HepG2 (cell line): Measurements from ENCODE around the gene ACO1. TPM values are rescaled to one million over a fixed set of nuclear protein-coding genes. Genes with fewer than 3 reads are reported as not detected.
A peak's percentile ranks its signal among the peaks of the same experiment; 100 is the strongest.

Experiments used
- ATAC-seq: fragments of 200-7000 bp; cut with Tn5 transposase; 3 replicates; pipeline ENCODE4 v1.9.1; 2020; ENCODE audit warnings: mild to moderate bottlenecking, moderate library complexity
- BruUV-seq: library from RNA; stranded (reverse); fragments of 400-500 nt; replicated peaks from 2 replicates; lab custom pipeline; 2021; lab: Mats Ljungman, UMichigan
- CTCF ChIA-PET: fragments of 300-600 bp; formaldehyde crosslinking; extraction: SDS; loops from one replicate; lab custom pipeline; 2021; ENCODE audit warnings: low total read pairs, inconsistent platforms, low intra/inter-chr PET ratio; lab: Yijun Ruan, JAX
- POLR2A ChIA-PET: fragments of 350-600 bp; sonication (Branson Sonifier 250); formaldehyde crosslinking; loops from one replicate; lab custom pipeline; 2020; ENCODE audit warnings: antibody characterized with exemption, inconsistent platforms; lab: Yijun Ruan, JAX
- DNase-seq: peaks from one replicate; pipeline ENCODE4 v3.0.0-alpha.2; 2015; ENCODE audit warnings: low spot score
- FAIRE-seq: peaks from 3 replicates; lab custom pipeline; 2011; peaks lifted over from hg19 to GRCh38; lab: Jason Lieb, UNC
- H2AFZ ChIP-seq: one replicate; pipeline ENCODE4 v1.6.1; 2011; ENCODE audit warnings: low read length, inconsistent platforms
- H3K27ac ChIP-seq: fragments of 300-600 bp; 3 replicates; pipeline ENCODE4 v1.8.0; 2011; ENCODE audit warnings: mixed run types, mild to moderate bottlenecking, mixed read lengths, low read length, inconsistent platforms; ENCODE audit not compliant: insufficient read depth; ENCODE audit errors: extremely low read length
- H3K27me3 ChIP-seq, 2 experiments: fragments of 200-600 bp in 1 of 2; 2 replicates in 1 of 2; 3 replicates in 1 of 2; pipeline versions ENCODE4 v1.6.0 to v1.8.0; 2011; ENCODE audit warnings: low read length in 2 of 2, mild to moderate bottlenecking in 2 of 2, moderate library complexity in 2 of 2, inconsistent platforms in 1 of 2; ENCODE audit not compliant: insufficient read depth in 2 of 2, control insufficient read depth in 1 of 2
- H3K36me3 ChIP-seq, 2 experiments: fragments of 200-600 bp in 1 of 2; replicated peaks in 1 of 2; 2 replicates in 1 of 2; 3 replicates in 1 of 2; pipeline versions ENCODE4 v1.5.1 to v1.8.0; 2011; ENCODE audit warnings: low read length in 2 of 2, inconsistent platforms in 1 of 2; ENCODE audit not compliant: insufficient read depth in 2 of 2, control insufficient read depth in 1 of 2
- H3K4me1 ChIP-seq: 2 replicates; pipeline ENCODE4 v1.5.1; 2012; ENCODE audit warnings: low read length, inconsistent platforms; ENCODE audit not compliant: insufficient read depth
- H3K4me2 ChIP-seq: 2 replicates; pipeline ENCODE4 v1.6.0; 2011; ENCODE audit warnings: low read depth, low read length, inconsistent platforms
- H3K4me3 ChIP-seq, 3 experiments: fragments of 200-600 bp in 1 of 3; sonication (generic), shearing (Covaris generic) in 1 of 3; replicated peaks in 1 of 3; 2 replicates each; pipeline ENCODE4 v1.5.1; 2011 to 2016; ENCODE audit warnings: low read length in 3 of 3, inconsistent platforms in 2 of 3, low read depth in 2 of 3, mild to moderate bottlenecking in 2 of 3, control low read depth in 1 of 3, mixed read lengths in 1 of 3; ENCODE audit not compliant: insufficient read depth in 1 of 3
- H3K79me2 ChIP-seq: one replicate; pipeline ENCODE4 v1.6.1; 2011; ENCODE audit warnings: low read length, inconsistent platforms; ENCODE audit not compliant: insufficient read depth
- H3K9ac ChIP-seq: 2 replicates; pipeline ENCODE4 v1.6.0; 2011; ENCODE audit warnings: mild to moderate bottlenecking, low read depth, low read length, inconsistent platforms; ENCODE audit not compliant: insufficient read depth
- H3K9me3 ChIP-seq: 2 replicates; pipeline ENCODE4 v1.5.1; 2012; ENCODE audit warnings: mild to moderate bottlenecking, low read length
- H4K20me1 ChIP-seq: 2 replicates; pipeline ENCODE4 v1.6.0; 2011; ENCODE audit warnings: inconsistent platforms, mild to moderate bottlenecking, low read length, moderate library complexity; ENCODE audit not compliant: insufficient read depth
- ATF7 ChIP-seq, 2 experiments: fragments of 450-650 bp in 1 of 2; sonication (generic) in 1 of 2; formaldehyde crosslinking in 1 of 2; IDR thresholded peaks; 2 replicates each; pipeline versions ENCODE4 v1.4.0 to v1.6.1; 2016 to 2020; ENCODE audit warnings: antibody characterized with exemption in 1 of 2, mild to moderate bottlenecking in 1 of 2, missing genetic modification reagents in 1 of 2
- CREB1 ChIP-seq, 2 experiments: fragments of 450-650 bp in 1 of 2; IDR thresholded peaks; 2 replicates each; pipeline ENCODE4 v1.6.1; 2016 to 2017; ENCODE audit warnings: control low read depth in 1 of 2, mild to moderate bottlenecking in 1 of 2, missing compliant biosample characterization in 1 of 2, missing genetic modification characterization in 1 of 2
- ETS1 ChIP-seq: sonication (generic); formaldehyde crosslinking; IDR thresholded peaks from 2 replicates; pipeline ENCODE4 v1.4.0; 2020; ENCODE audit warnings: missing genetic modification reagents
- SALL1 ChIP-seq: sonication (generic); formaldehyde crosslinking; IDR thresholded peaks from 2 replicates; pipeline ENCODE4 v1.8.0; 2022; ENCODE audit warnings: mild to moderate bottlenecking, missing genetic modification reagents
- SMYD3 ChIP-seq: sonication (generic); formaldehyde crosslinking; IDR thresholded peaks from 2 replicates; pipeline ENCODE4 v1.8.1; 2023; ENCODE audit warnings: mild to moderate bottlenecking, missing genetic modification reagents
- STAT5B ChIP-seq: sonication (generic); formaldehyde crosslinking; IDR thresholded peaks from 2 replicates; pipeline ENCODE4 v1.4.0; 2020; ENCODE audit warnings: missing genetic modification reagents
- TMF1 ChIP-seq: sonication (generic); formaldehyde crosslinking; IDR thresholded peaks from 2 replicates; pipeline ENCODE4 v1.8.1; 2022; ENCODE audit warnings: low read depth, missing genetic modification reagents
- ZNF282 ChIP-seq: fragments of 450-650 bp; IDR thresholded peaks from 2 replicates; pipeline ENCODE4 v1.6.1; 2018; ENCODE audit not compliant: partially characterized antibody
- ZNF547 ChIP-seq: sonication (generic); formaldehyde crosslinking; IDR thresholded peaks from 2 replicates; pipeline ENCODE4 v1.5.1; 2020; ENCODE audit warnings: mild to moderate bottlenecking, missing genetic modification reagents
- ZNF570 ChIP-seq: sonication (generic); formaldehyde crosslinking; IDR thresholded peaks from 2 replicates; pipeline ENCODE4 v1.4.0; 2020; ENCODE audit warnings: mild to moderate bottlenecking, missing genetic modification reagents, borderline replicate concordance
- ZNF839 ChIP-seq: sonication (generic); formaldehyde crosslinking; IDR thresholded peaks from 2 replicates; pipeline ENCODE4 v1.4.0; 2020; ENCODE audit warnings: missing genetic modification reagents, mild to moderate bottlenecking, borderline replicate concordance
- WGBS: methylation state at CpG from one replicate; pipeline ENCODE4 v1.1.6; 2017; ENCODE audit warnings: low lambda C conversion rate; 5-methylcytosine and 5-hydroxymethylcytosine counted together
- in situ Hi-C: cut with HindIII; loops from 2 replicates; pipeline ENCODE4 v1.10.0; 2017; ENCODE audit warnings: low pct_unique_long_range_greater_than_20kb; ENCODE audit not compliant: extremely low pct_ligation_motif_present
- intact Hi-C: fragments of 100-400 bp; cut with micrococcal nuclease; formaldehyde crosslinking; loops from one replicate; pipeline ENCODE4 v1.10.0; 2022; ENCODE audit not compliant: unreplicated experiment
- polyA plus RNA-seq, 8 experiments: library from polyadenylated mRNA; depleted of rRNA in 3 of 8; stranded (reverse) in 7 of 8; unstranded in 1 of 8; fragments of >200 nt; fragmentation: Illumina TruSeq in 4 of 8; extraction: Trizol in 4 of 8; gene quantifications; 2 replicates each; pipeline versions ENCODE4 v1.2.1 to v1.2.3, GENCODE V29; 2011 to 2016; ENCODE audit warnings: low read depth in 4 of 8, missing spikeins in 1 of 8, mixed read lengths in 1 of 8; ENCODE audit not compliant: insufficient read depth in 1 of 8
- total RNA-seq, 5 experiments: library from RNA; depleted of rRNA; stranded (reverse); fragments of >200 nt; fragmentation: Illumina TruSeq; extraction: Trizol; gene quantifications; 2 replicates each; pipeline ENCODE4 v1.2.3, GENCODE V29; 2016; ENCODE audit warnings: low read depth in 1 of 5
- TF ChIP-seq, protein P1 (sequence below): sonication (generic); formaldehyde crosslinking; IDR thresholded peaks from 2 replicates; pipeline ENCODE4 v1.5.0; 2020; ENCODE audit warnings: mild to moderate bottlenecking, missing genetic modification reagents
- TF ChIP-seq, protein P2 (sequence below): sonication (generic); formaldehyde crosslinking; IDR thresholded peaks from 2 replicates; pipeline ENCODE4 v1.5.0; 2020; ENCODE audit warnings: missing genetic modification reagents

The ACO1 gene
- total and polyA plus RNA-seq, 2 of the 13 experiments (the other 11 are each of a cell fraction or from before 2014, with no cell fraction given): 20.1 to 48.2 TPM

DNA sequence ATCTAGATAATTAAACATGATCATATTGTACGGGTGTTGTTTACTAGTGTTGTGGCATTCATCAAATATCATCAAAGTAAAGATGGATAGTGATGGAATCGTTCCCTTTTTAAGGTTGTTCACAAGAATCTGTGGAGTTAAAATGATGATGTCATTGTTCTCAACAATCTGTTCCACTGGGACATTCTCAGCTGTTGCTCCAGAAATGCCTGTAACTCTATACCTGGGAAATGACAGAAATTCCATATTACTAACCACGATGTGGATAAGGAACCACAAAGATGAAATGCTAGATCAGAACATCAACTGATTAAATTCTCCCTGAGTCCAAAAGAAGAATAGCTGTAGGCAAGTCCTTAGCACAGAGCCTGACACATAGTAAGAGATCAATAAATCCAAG is 103.5 kb downstream of the ACO1 start:
- no peak overlapping the region for H2AFZ ChIP-seq
- ChIA-PET CTCF (no interaction called here), POLR2A (interaction anchor here (1.2 to 1.7 kb wide), 2 partner anchors 39 to 537 kb away, joined by 4 to 13 read pairs; partner anchors contain the start of gene RIGI)
- no peak overlapping the region for H3K4me3 ChIP-seq
- TF ChIP-seq ATF7 (IDR thresholded peaks at IDR 0.05) (peak; percentile 97), ATF7 (CRISPR knock-in tag; IDR thresholded peaks at IDR 0.05) (no peak), STAT5B (CRISPR knock-in tag) (no peak), ZNF547 (no peak), SMYD3 (no peak), ZNF570 (CRISPR knock-in tag) (no peak), SALL1 (no peak), ZNF839 (no peak), CREB1 (IDR thresholded peaks at IDR 0.05) (peak; percentile 25; the same call in 1 of the 2 replicates), CREB1 (CRISPR knock-in tag; IDR thresholded peaks at IDR 0.05) (no peak), TMF1 (CRISPR knock-in tag) (no peak), ETS1 (CRISPR knock-in tag) (no peak), ZNF282 (no peak)
- TF ChIP-seq, protein P1, sequence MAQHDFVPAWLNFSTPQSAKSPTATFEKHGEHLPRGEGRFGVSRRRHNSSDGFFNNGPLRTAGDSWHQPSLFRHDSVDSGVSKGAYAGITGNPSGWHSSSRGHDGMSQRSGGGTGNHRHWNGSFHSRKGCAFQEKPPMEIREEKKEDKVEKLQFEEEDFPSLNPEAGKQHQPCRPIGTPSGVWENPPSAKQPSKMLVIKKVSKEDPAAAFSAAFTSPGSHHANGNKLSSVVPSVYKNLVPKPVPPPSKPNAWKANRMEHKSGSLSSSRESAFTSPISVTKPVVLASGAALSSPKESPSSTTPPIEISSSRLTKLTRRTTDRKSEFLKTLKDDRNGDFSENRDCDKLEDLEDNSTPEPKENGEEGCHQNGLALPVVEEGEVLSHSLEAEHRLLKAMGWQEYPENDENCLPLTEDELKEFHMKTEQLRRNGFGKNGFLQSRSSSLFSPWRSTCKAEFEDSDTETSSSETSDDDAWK (CRISPR knock-in tag): no peak
- TF ChIP-seq, protein P2, sequence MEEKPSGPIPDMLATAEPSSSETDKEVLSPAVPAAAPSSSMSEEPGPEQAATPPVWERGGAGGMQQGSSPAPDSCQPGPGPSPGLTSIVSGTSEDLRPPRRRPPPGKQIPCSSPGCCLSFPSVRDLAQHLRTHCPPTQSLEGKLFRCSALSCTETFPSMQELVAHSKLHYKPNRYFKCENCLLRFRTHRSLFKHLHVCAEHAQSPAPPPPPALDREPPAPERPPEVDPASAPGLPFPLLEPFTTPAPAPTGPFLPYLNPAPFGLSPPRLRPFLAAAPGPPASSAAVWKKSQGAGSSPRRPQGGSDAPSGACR: no peak
- H3K4me1 ChIP-seq: peaks cover 17% of the 10 kb centered on the region
- ATAC-seq (no peak), FAIRE-seq (no peak), DNase-seq (no peak)
- BruUV-seq: no TSS peak
- no peak overlapping the region for H3K9ac ChIP-seq
- H4K20me1 ChIP-seq: no peaks in the 10 kb centered on the region
- H3K27ac ChIP-seq: no peak overlapping the region
- intact Hi-C loops (loop anchor here (1.0 kb wide), 2 partner anchors 32 to 38 kb away; partner anchors contain the start of gene RIGI), in situ Hi-C loops (no loop called here)
- H3K4me2 ChIP-seq: no peak overlapping the region
- H3K79me2 ChIP-seq: no peaks in the 10 kb centered on the region
- WGBS: 90% methylated on average over 3 of the region's 3 CpGs
- H3K27me3 ChIP-seq: no peaks in the 10 kb centered on the region
- H3K36me3 ChIP-seq: peaks cover 4 to 38% of the 10 kb centered on the region in 2 experiments
- no peaks in the 10 kb centered on the region for H3K9me3 ChIP-seq
